GM12878 (cell line): ENCODE data around the gene MSH6. TPM values are rescaled to one million over a fixed set of nuclear protein-coding genes. Genes with fewer than 3 reads are reported as not detected.

Experiments used
- ATAC-seq: fragments of 200-7000 bp; cut with Tn5 transposase; 3 replicates; pipeline ENCODE4 v1.9.1; 2020; ENCODE audit warnings: mild to moderate bottlenecking, moderate library complexity
- BruUV-seq: library from RNA; stranded (reverse); fragments of 400-500 nt; replicated peaks from 2 replicates; lab custom pipeline; 2021; lab: Mats Ljungman, UMichigan
- CTCF ChIA-PET: fragments of 300-600 bp; sonication (Branson Sonifier 250); formaldehyde crosslinking; extraction: SDS; loops from one replicate; lab custom pipeline; 2021; ENCODE audit warnings: inconsistent platforms; lab: Yijun Ruan, JAX
- POLR2A ChIA-PET: fragments of 350-600 bp; formaldehyde crosslinking; extraction: SDS; loops from one replicate; lab custom pipeline; 2021; ENCODE audit warnings: inconsistent platforms; lab: Charles Lee
- RAD21 ChIA-PET: fragments of 300-600 bp; sonication (Branson Sonifier 250); formaldehyde crosslinking; loops from one replicate; lab custom pipeline; 2023; ENCODE audit warnings: antibody characterized with exemption; ENCODE audit not compliant: unreplicated experiment; lab: Charles Lee
- SMC1A ChIA-PET: fragments of 300-600 bp; sonication (Branson Sonifier 250); formaldehyde crosslinking; loops from one replicate; lab custom pipeline; 2023; ENCODE audit not compliant: unreplicated experiment, uncharacterized antibody; lab: Charles Lee
- DNase-seq: peaks from one replicate; pipeline ENCODE4 v3.0.0-alpha.2; 2011; ENCODE audit warnings: low read depth, low spot score
- FAIRE-seq: peaks from 3 replicates; lab custom pipeline; 2011; peaks lifted over from hg19 to GRCh38; lab: Jason Lieb, UNC
- H2AFZ ChIP-seq: 2 replicates; pipeline ENCODE4 v1.6.0; 2011; ENCODE audit warnings: low read depth, low read length, control low read depth; ENCODE audit not compliant: control insufficient read depth
- H3K27ac ChIP-seq: 2 replicates; pipeline ENCODE4 v1.5.1; 2011; ENCODE audit warnings: control low read depth; ENCODE audit not compliant: control insufficient read depth, insufficient read depth
- H3K27me3 ChIP-seq, 2 experiments: replicated peaks in 1 of 2; 2 replicates each; pipeline versions ENCODE4 v1.6.0 to v1.6.1; 2011; ENCODE audit warnings: low read length in 1 of 2; ENCODE audit not compliant: control insufficient read depth in 2 of 2, insufficient read depth in 2 of 2
- H3K36me3 ChIP-seq, 2 experiments: 2 replicates each; pipeline ENCODE4 v1.5.1; 2011; ENCODE audit warnings: low read length in 1 of 2; ENCODE audit not compliant: control insufficient read depth in 2 of 2, insufficient read depth in 2 of 2
- H3K4me1 ChIP-seq: 2 replicates; pipeline ENCODE4 v1.6.1; 2011; ENCODE audit warnings: mild to moderate bottlenecking, low read length, moderate library complexity, mixed read lengths; ENCODE audit not compliant: control insufficient read depth, insufficient read depth
- H3K4me2 ChIP-seq: 2 replicates; pipeline ENCODE4 v1.6.0; 2011; ENCODE audit warnings: control low read depth; ENCODE audit not compliant: control insufficient read depth, insufficient read depth
- H3K4me3 ChIP-seq: fragments of 200-600 bp; sonication (generic); 2 replicates; pipeline ENCODE4 v1.5.1; 2016
- H3K79me2 ChIP-seq: 2 replicates; pipeline ENCODE4 v1.6.0; 2011; ENCODE audit warnings: low read length; ENCODE audit not compliant: control insufficient read depth, insufficient read depth
- H3K9ac ChIP-seq: 2 replicates; pipeline ENCODE4 v1.8.0; 2011; ENCODE audit warnings: low read length, control low read depth, mixed read lengths; ENCODE audit not compliant: control insufficient read depth, insufficient read depth
- H3K9me3 ChIP-seq: replicated peaks from 3 replicates; pipeline ENCODE4 v1.5.1; 2011; ENCODE audit warnings: mild to moderate bottlenecking, low read length; ENCODE audit not compliant: control insufficient read depth, insufficient read depth
- H4K20me1 ChIP-seq: 2 replicates; pipeline ENCODE4 v1.6.0; 2011; ENCODE audit not compliant: control insufficient read depth, insufficient read depth
- ATF7 ChIP-seq: fragments of 450-650 bp; IDR thresholded peaks from 2 replicates; pipeline ENCODE4 v1.6.1; 2016; ENCODE audit warnings: low read depth, mild to moderate bottlenecking
- BMI1 ChIP-seq: fragments of 450-650 bp; IDR thresholded peaks from 2 replicates; pipeline ENCODE4 v1.6.1; 2016; ENCODE audit warnings: mild to moderate bottlenecking, moderate library complexity, borderline replicate concordance
- BRCA1 ChIP-seq: IDR thresholded peaks from 2 replicates; pipeline ENCODE4 v1.6.1; 2011; ENCODE audit warnings: low read depth, low read length, improper control_type of control experiment
- KAT2A ChIP-seq: conservative IDR thresholded peaks from 2 replicates; pipeline ENCODE4 v1.6.1; 2011; ENCODE audit warnings: low read depth, low read length; ENCODE audit not compliant: control insufficient read depth
- KLF5 ChIP-seq: fragments of 450-650 bp; IDR thresholded peaks from 2 replicates; pipeline ENCODE4 v1.6.1; 2014; ENCODE audit warnings: mild to moderate bottlenecking; ENCODE audit not compliant: partially characterized antibody
- MTA2 ChIP-seq: fragments of 450-650 bp; IDR thresholded peaks from 2 replicates; pipeline ENCODE4 v1.6.1; 2016; ENCODE audit warnings: low read depth, mild to moderate bottlenecking, moderate library complexity
- NBN ChIP-seq: fragments of 450-650 bp; IDR thresholded peaks from 2 replicates; pipeline ENCODE4 v1.6.1; 2016
- NR2C1 ChIP-seq: fragments of 450-650 bp; IDR thresholded peaks from 2 replicates; pipeline ENCODE4 v1.6.1; 2017; ENCODE audit warnings: antibody characterized with exemption, mild to moderate bottlenecking, moderate library complexity
- NR2F1 ChIP-seq: fragments of 450-650 bp; conservative IDR thresholded peaks from 2 replicates; pipeline ENCODE4 v1.6.1; 2017; ENCODE audit warnings: mild to moderate bottlenecking
- NRF1 ChIP-seq: conservative IDR thresholded peaks from 2 replicates; pipeline ENCODE4 v1.6.1; 2011; ENCODE audit warnings: mild to moderate bottlenecking, low read depth, low read length, improper control_type of control experiment
- PRDM15 ChIP-seq: fragments of 450-650 bp; formaldehyde crosslinking; IDR thresholded peaks from 2 replicates; pipeline ENCODE4 v1.4.0; 2020; ENCODE audit warnings: mild to moderate bottlenecking, moderate library complexity
- TBL1XR1 ChIP-seq: IDR thresholded peaks from 2 replicates; pipeline ENCODE4 v1.6.1; 2012; ENCODE audit warnings: low read depth, low read length, improper control_type of control experiment
- ZNF592 ChIP-seq: fragments of 450-650 bp; IDR thresholded peaks from 2 replicates; pipeline ENCODE4 v1.6.1; 2017; ENCODE audit warnings: mild to moderate bottlenecking, moderate library complexity
- whole genome bisulfite sequencing: methylation state at CpG from one replicate; pipeline ENCODE4 v1.1.6; 2016; ENCODE audit warnings: low lambda C conversion rate; ENCODE audit not compliant: insufficient replicate concordance, insufficient coverage; ENCODE audit errors: missing lambda C conversion rate; 5-methylcytosine and 5-hydroxymethylcytosine counted together
- in situ Hi-C: fragments of 300-500 bp; cut with MboI; formaldehyde crosslinking; loops from 9 replicates; pipeline ENCODE4 v1.14.3; 2018; ENCODE audit warnings: mixed read lengths
- intact Hi-C: fragments of 100-400 bp; cut with micrococcal nuclease; formaldehyde crosslinking; loops from one replicate; pipeline ENCODE4 v1.14.2; 2022; ENCODE audit not compliant: unreplicated experiment
- polyA plus RNA-seq, 11 experiments: library from polyadenylated mRNA; depleted of rRNA in 4 of 11; unstranded in 6 of 11; stranded (reverse) in 5 of 11; fragments of >200 nt; fragmentation: Nextera tagmentation in 4 of 11; fragmentation: Illumina TruSeq in 1 of 11; extraction: Ambion mirVana in 4 of 11; extraction: Trizol in 1 of 11; gene quantifications; 1 replicate in 1 of 11; 2 replicates in 10 of 11; pipeline versions ENCODE4 v1.2.1 to v1.2.3, GENCODE V29; 2011 to 2016; ENCODE audit warnings: inconsistent platforms in 2 of 11, missing spikeins in 2 of 11, low read depth in 1 of 11
- total RNA-seq, 4 experiments: library from RNA; depleted of rRNA in 3 of 4; stranded (reverse); fragments of >200 nt in 3 of 4; fragmentation: Illumina TruSeq in 1 of 4; extraction: Trizol in 1 of 4; gene quantifications; 2 replicates each; pipeline versions ENCODE4 v1.2.1 to v1.2.3, GENCODE V29; 2013 to 2021
- TF ChIP-seq, protein P1 (sequence below): fragments of 150-350 bp; IDR thresholded peaks from 2 replicates; pipeline ENCODE4 v1.6.1; 2014; ENCODE audit warnings: mild to moderate bottlenecking, low read depth, low read length
- TF ChIP-seq, protein P2 (sequence below): fragments of 450-650 bp; IDR thresholded peaks from 2 replicates; pipeline ENCODE4 v1.6.1; 2017; ENCODE audit warnings: low read depth, mild to moderate bottlenecking, moderate library complexity

MSH6 gene
- total and polyA plus RNA-seq, 10 of the 15 experiments (the other 5 are each of a cell fraction or from before 2014, with no cell fraction given), result 12.4 to 108 (median 67.4) TPM

DNA sequence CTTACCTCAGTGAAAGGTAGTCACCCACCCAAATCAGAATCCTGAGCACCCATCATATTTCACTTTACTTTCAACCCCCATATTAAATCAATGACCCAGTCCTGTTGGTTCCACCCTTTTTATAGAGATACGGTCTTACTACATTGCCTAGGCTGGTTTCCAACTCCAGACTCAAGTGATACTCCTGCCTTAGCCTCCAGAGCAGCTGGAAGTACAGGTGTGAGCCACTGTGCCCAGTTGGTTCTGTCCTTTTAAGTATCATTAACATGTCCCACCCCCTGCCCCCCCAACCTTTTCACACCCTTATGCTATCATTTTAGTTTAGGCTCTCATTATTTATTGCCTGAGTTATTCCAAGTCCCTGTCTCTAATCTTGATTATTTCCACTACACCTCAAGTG, 28.7 kb downstream of the MSH6 start:
- intact Hi-C loops, result no loop called here
- H3K36me3 ChIP-seq, result peaks cover 5 to 37% of the 10 kb centered on the region in 2 experiments
- TF ChIP-seq NRF1 (no peak), BRCA1 (no peak), NBN (no peak), PRDM15 (CRISPR knock-in tag) (no peak), KAT2A (no peak), NR2F1 (no peak), MTA2 (no peak), NR2C1 (no peak), TBL1XR1 (no peak), ATF7 (no peak), ZNF592 (no peak), KLF5 (no peak), BMI1 (no peak)
- TF ChIP-seq, protein P1, sequence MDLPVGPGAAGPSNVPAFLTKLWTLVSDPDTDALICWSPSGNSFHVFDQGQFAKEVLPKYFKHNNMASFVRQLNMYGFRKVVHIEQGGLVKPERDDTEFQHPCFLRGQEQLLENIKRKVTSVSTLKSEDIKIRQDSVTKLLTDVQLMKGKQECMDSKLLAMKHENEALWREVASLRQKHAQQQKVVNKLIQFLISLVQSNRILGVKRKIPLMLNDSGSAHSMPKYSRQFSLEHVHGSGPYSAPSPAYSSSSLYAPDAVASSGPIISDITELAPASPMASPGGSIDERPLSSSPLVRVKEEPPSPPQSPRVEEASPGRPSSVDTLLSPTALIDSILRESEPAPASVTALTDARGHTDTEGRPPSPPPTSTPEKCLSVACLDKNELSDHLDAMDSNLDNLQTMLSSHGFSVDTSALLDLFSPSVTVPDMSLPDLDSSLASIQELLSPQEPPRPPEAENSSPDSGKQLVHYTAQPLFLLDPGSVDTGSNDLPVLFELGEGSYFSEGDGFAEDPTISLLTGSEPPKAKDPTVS, result no peak
- TF ChIP-seq, protein P2, sequence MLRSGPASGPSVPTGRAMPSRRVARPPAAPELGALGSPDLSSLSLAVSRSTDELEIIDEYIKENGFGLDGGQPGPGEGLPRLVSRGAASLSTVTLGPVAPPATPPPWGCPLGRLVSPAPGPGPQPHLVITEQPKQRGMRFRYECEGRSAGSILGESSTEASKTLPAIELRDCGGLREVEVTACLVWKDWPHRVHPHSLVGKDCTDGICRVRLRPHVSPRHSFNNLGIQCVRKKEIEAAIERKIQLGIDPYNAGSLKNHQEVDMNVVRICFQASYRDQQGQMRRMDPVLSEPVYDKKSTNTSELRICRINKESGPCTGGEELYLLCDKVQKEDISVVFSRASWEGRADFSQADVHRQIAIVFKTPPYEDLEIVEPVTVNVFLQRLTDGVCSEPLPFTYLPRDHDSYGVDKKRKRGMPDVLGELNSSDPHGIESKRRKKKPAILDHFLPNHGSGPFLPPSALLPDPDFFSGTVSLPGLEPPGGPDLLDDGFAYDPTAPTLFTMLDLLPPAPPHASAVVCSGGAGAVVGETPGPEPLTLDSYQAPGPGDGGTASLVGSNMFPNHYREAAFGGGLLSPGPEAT, result no peak

More for the DNA sequence above, 28.7 kb downstream of the MSH6 start:
- FAIRE-seq (no peak), ATAC-seq (no peak), DNase-seq (no peak)
- Histone ChIP-seq H3K4me1 (peaks cover 3% of the 10 kb centered on the region; the same call in 1 of the 2 replicates), H3K27ac (no peak overlapping the region), H3K79me2 (no peaks in the 10 kb centered on the region), H3K9me3 (no peaks in the 10 kb centered on the region), H3K4me3 (no peak overlapping the region), H4K20me1 (no peaks in the 10 kb centered on the region), H3K4me2 (no peak overlapping the region), H3K9ac (no peak overlapping the region), H2AFZ (no peak overlapping the region), H3K27me3 (no peaks in the 10 kb centered on the region)
- ChIA-PET SMC1A (interaction anchor here (1.1 kb wide), 1 partner anchor 11 kb away, joined by 3 read pairs; no protein-coding TSS in a partner anchor), CTCF (no interaction called here), POLR2A (no interaction called here), RAD21 (no interaction called here)
- in situ Hi-C loops, result no loop called here
- 100% methylated on average over 1 of the region's 1 CpG for WGBS
- no TSS peak for BruUV-seq
